ENCODE data around the gene GOLIM4.

GRCh38 chr3:167991213-167991612, 104.5 kb downstream of the GOLIM4 start:
- TF ChIP-seq, protein P1, sequence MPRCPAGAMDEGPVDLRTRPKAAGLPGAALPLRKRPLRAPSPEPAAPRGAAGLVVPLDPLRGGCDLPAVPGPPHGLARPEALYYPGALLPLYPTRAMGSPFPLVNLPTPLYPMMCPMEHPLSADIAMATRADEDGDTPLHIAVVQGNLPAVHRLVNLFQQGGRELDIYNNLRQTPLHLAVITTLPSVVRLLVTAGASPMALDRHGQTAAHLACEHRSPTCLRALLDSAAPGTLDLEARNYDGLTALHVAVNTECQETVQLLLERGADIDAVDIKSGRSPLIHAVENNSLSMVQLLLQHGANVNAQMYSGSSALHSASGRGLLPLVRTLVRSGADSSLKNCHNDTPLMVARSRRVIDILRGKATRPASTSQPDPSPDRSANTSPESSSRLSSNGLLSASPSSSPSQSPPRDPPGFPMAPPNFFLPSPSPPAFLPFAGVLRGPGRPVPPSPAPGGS (IDR thresholded peaks at IDR 0.05) = no peak
- no peak for TF ChIP-seq CTCF (IDR thresholded peaks at IDR 0.05)
- TF ChIP-seq NPAS2 (CRISPR knock-in tag; IDR thresholded peaks at IDR 0.05; ENCODE audit: borderline replicate concordance) = no peak
- no peak for TF ChIP-seq POLR2A (IDR thresholded peaks at IDR 0.05; ENCODE audit: low read length)

Measured in A549 (cell line).